NCI-H2196 (cell line): ENCODE results near the gene PTAFR.
A peak's percentile ranks its signal among the peaks of the same experiment; 100 is the strongest.

Source experiments
- DNase-seq: peaks from one replicate; lab custom pipeline; 2025; ENCODE audit not compliant: unreplicated experiment; lab: John Stamatoyannopoulos, UW

The PTAFR gene

GRCh38 chr1:28176492-28177470 lies at the start of gene PTAFR:
Gene PTAFR (minus strand): TSS chr1:28176690. CDS start chr1:28151021, 25,669 bp downstream.
- no peak for DNase-seq

- no peak for DNase-seq
Measured at GRCh38 chr1:28213315-28213714, 36.8 kb upstream of the PTAFR start.

- DNase-seq, result no peak
Measured at GRCh38 chr1:28209700-28210099, 33.2 kb upstream of the PTAFR start.

GRCh38 chr1:28208818-28209441 lies 32.4 kb upstream of the PTAFR start:
- peak; percentile 61 for DNase-seq

GRCh38 chr1:28205243-28205642 lies 28.8 kb upstream of the PTAFR start:
- no peak for DNase-seq

GRCh38 chr1:28200234-28200873 lies 23.9 kb upstream of the PTAFR start:
- DNase-seq, result no peak

- DNase-seq, result no peak
Measured at GRCh38 chr1:28199328-28200233, 23.1 kb upstream of the PTAFR start.

- no peak for DNase-seq
Measured at GRCh38 chr1:28197682-28198415, 21.4 kb upstream of the PTAFR start.

- DNase-seq, result no peak
Measured at GRCh38 chr1:28196330-28196729, 19.8 kb upstream of the PTAFR start.

GRCh38 chr1:28195780-28196179 lies 19.3 kb upstream of the PTAFR start:
- DNase-seq, result no peak

- no peak for DNase-seq
Measured at GRCh38 chr1:28194326-28195035, 18.0 kb upstream of the PTAFR start.

- no peak for DNase-seq
Measured at GRCh38 chr1:28193701-28194161, 17.2 kb upstream of the PTAFR start.

- no peak for DNase-seq
Measured at GRCh38 chr1:28190996-28191645, 14.6 kb upstream of the PTAFR start.

GRCh38 chr1:28190337-28190979 lies 14.0 kb upstream of the PTAFR start:
- no peak for DNase-seq

- DNase-seq, result no peak
Measured at GRCh38 chr1:28185071-28185470, 8.6 kb upstream of the PTAFR start.

GRCh38 chr1:28180306-28181305 lies 4.1 kb upstream of the PTAFR start:
- DNase-seq, result no peak
